ENCODE results near the gene SKIL.

SKIL gene, protein sequence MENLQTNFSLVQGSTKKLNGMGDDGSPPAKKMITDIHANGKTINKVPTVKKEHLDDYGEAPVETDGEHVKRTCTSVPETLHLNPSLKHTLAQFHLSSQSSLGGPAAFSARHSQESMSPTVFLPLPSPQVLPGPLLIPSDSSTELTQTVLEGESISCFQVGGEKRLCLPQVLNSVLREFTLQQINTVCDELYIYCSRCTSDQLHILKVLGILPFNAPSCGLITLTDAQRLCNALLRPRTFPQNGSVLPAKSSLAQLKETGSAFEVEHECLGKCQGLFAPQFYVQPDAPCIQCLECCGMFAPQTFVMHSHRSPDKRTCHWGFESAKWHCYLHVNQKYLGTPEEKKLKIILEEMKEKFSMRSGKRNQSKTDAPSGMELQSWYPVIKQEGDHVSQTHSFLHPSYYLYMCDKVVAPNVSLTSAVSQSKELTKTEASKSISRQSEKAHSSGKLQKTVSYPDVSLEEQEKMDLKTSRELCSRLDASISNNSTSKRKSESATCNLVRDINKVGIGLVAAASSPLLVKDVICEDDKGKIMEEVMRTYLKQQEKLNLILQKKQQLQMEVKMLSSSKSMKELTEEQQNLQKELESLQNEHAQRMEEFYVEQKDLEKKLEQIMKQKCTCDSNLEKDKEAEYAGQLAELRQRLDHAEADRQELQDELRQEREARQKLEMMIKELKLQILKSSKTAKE

DNA sequence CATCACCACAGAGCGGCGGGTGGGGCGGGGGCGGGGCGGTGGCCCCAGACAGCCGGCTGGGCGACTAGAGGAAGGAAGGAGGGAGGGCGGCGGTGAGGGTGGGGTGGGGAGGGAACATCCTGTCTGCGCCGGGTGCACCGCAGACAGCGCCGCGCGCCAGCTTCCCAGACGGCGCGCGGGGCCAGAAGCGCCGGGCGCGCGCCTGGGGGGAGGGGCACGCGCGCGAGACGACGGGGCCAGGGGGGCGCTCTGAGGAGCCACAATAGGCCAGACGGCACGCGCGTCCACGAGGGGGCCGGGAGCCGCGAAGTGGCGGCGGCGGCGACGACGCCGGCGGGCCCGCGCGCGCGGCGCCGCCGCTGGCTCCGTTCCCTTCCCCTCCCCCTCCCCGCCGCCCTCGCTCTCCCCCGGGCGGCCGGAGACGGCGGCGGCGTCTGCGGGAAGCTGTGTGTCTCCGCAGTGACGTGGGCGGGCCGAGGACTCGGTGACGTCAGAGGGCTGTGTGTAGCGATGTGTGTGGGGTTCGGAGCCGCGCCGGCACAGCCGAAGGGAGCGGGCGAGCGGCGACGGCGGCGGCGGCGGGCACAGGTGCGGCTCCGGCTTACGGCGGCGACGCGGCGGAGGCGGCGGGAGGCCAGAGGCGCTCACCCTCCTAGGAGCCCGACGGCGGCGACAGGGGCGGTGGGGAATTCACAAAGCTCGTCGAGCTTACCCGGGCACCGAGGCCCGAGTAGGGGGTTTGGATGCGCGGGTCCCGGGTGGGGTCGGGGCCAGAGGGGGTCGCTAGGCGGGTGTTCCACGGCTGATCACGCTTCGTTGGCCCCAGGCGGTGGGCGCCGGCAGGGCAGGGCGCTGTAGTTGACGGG, at the start of gene SKIL:
Gene SKIL, plus strand, starts transcription at position 540 of the 866 bp plus-strand sequence. CDS start 2,617 bp downstream, outside the sequence.
- POLR2A ChIA-PET (ENCODE audit: low non-redundant PET): interaction anchor here (0.6 to 1.2 kb wide), 4 partner anchors 34 to 156 kb away, joined by 3 to 10 read pairs (median 5); no protein-coding TSS in a partner anchor
- TF ChIP-seq, protein P1, sequence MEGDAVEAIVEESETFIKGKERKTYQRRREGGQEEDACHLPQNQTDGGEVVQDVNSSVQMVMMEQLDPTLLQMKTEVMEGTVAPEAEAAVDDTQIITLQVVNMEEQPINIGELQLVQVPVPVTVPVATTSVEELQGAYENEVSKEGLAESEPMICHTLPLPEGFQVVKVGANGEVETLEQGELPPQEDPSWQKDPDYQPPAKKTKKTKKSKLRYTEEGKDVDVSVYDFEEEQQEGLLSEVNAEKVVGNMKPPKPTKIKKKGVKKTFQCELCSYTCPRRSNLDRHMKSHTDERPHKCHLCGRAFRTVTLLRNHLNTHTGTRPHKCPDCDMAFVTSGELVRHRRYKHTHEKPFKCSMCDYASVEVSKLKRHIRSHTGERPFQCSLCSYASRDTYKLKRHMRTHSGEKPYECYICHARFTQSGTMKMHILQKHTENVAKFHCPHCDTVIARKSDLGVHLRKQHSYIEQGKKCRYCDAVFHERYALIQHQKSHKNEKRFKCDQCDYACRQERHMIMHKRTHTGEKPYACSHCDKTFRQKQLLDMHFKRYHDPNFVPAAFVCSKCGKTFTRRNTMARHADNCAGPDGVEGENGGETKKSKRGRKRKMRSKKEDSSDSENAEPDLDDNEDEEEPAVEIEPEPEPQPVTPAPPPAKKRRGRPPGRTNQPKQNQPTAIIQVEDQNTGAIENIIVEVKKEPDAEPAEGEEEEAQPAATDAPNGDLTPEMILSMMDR (conservative IDR thresholded peaks at IDR 0.05; ENCODE audit: low read depth): no peak
- peak within 1 kb of the TSS; percentile 99 for H3K27ac ChIP-seq
- peak; percentile 85 for DNase-seq (ENCODE audit: low spot score)
- CTCF ChIA-PET: interaction anchor here (0.5 to 0.8 kb wide), 4 partner anchors 9 to 185 kb away, joined by 3 to 4 read pairs (median 3); no protein-coding TSS in a partner anchor

DNA sequence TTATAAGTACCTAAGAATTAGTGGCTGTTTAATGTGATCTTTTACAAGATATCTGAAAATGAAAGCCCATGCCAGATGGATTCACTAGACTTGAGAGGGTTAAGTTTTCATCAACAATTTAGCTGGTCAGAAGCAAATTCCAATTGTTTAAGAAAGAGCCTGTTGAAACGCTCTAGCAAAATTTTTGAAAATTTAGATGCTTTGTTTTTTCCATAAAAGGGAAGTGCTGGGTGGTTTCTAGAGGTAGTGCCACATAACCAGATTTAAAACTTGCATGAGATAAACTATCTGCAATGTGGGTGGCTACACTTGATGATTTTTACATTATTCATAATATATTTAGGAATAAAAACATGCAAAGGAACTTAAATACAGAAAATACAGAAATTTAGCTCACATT, 48.5 kb upstream of the SKIL start:
- DNase-seq (ENCODE audit: low spot score): no peak
- TF ChIP-seq, protein P1 (conservative IDR thresholded peaks at IDR 0.05; ENCODE audit: low read depth): no peak
- H3K27ac ChIP-seq: no peak overlapping the region
- ChIA-PET POLR2A (ENCODE audit: low non-redundant PET) (interaction anchor here (0.7 kb wide), 1 partner anchor 48 kb away, joined by 10 read pairs; no protein-coding TSS in a partner anchor), CTCF (interaction anchor here (0.5 to 0.9 kb wide), 4 partner anchors 101 to 545 kb away, joined by 3 to 5 read pairs (median 4); no protein-coding TSS in a partner anchor)

DNA sequence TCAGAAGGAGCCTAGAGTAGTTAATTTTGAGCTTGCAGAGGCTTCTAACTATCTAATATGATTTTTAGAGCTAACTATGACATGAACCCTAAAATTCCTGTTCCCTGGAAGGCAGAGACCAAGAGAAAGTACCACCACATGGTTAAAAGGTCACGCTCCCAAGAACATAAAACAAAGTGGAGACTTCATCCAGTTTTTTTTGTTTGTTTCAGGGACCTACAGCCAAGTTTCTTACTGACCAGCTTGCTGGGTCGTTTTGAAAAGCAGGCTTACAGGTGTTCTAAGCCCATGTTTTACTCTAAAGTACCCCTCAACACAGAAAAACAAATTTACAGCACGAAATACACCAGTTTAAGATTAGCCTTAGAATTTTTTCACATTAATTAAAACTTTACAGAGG, 39.6 kb upstream of the SKIL start:
- ChIA-PET CTCF (interaction anchor here (0.6 to 1.1 kb wide), 2 partner anchors 77 to 96 kb away, joined by 3 read pairs; no protein-coding TSS in a partner anchor), POLR2A (ENCODE audit: low non-redundant PET) (no interaction called here)
- DNase-seq (ENCODE audit: low spot score): no peak
- H3K27ac ChIP-seq: no peak overlapping the region
- TF ChIP-seq, protein P1 (conservative IDR thresholded peaks at IDR 0.05; ENCODE audit: low read depth): no peak

DNA sequence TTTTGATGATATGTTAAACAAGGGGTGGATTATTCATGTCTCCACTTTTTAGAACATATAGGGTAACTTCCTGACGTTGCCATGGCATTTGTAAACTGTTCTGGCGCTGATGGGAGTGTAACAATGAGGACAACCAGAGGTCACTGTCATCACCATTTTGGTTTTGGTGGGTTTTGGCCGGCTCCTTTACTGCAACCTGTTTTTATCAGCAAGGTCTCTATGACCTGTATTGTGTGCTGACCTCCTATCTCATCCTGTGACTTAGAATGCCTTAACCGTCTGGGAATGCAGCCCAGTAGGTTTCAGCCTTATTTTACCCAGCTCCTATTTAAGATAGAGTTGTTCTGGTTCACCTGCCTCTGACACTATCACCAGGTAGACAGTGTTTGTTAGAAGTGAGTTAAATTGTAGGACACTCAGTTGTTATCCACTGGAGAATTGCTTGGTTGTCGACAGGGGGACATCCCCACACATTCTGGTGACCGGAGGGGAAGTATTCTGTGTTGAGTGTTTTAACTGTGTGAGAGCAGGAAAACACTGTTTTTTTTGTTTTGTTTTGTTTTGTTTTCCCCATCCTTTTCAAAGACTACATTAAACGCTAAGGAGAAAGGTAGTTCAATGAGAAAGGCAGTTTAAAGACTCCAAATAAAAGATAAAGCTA, 36.9 kb upstream of the SKIL start:
- H3K27ac ChIP-seq: no peak overlapping the region
- TF ChIP-seq, protein P1 (conservative IDR thresholded peaks at IDR 0.05; ENCODE audit: low read depth): no peak
- DNase-seq (ENCODE audit: low spot score): no peak
- ChIA-PET CTCF (interaction anchor here (0.7 to 1.4 kb wide), 2 partner anchors 13 to 1967 kb away, joined by 3 to 4 read pairs; no protein-coding TSS in a partner anchor), POLR2A (ENCODE audit: low non-redundant PET) (no interaction called here)

DNA sequence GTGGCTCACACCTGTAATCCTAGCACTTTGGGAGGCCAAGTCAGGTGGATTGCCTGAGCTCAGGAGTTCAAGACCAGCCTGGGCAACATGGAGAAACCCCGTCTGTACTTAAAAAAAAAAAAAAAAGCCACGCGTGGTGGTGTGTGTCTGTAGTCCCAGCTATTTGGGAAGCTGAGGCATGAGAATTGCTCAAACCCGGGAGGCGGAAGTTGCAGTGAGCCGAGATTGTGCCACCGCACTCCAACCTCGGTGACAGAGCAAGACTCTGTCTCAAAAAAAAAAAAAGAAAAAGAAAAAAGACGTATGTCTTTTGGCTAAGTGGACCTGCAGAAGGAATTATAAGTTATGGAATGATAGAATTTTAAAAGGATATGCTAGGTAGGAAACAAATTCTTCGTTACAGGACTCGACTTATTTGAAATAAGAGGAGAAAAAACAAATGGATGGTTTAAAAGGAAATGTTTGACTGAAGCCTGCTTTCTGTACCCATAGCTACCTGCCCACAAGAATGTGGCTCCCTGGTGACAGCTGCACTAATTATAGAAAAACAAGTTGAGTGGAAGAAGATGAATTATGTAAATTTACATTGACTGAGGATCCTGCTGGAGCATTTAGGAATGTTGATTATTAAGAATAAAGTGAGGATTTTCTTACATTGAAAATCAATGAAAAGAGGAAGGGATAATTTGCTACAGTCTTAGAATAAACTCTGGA, 36.0 kb upstream of the SKIL start:
- H3K27ac ChIP-seq: no peak overlapping the region
- POLR2A ChIA-PET (ENCODE audit: low non-redundant PET): no interaction called here
- CTCF ChIA-PET: interaction anchor here (1.4 kb wide), 1 partner anchor 12 kb away, joined by 3 read pairs; no protein-coding TSS in a partner anchor
- TF ChIP-seq, protein P1 (conservative IDR thresholded peaks at IDR 0.05; ENCODE audit: low read depth): no peak
- DNase-seq (ENCODE audit: low spot score): no peak
